ENCODE measurements around the gene SYNE4.

- TF ChIP-seq CTCF (IDR thresholded peaks at IDR 0.05) (no peak), POLR2A (IDR thresholded peaks at IDR 0.05) (no peak)
These were observed 52.6 kb downstream of the SYNE4 start for GRCh38 chr19:35955881-35956634.

All from testis (tissue), 2 donors.